K562 (cell line): Measurements from ENCODE around the gene TIPARP. TPM values are rescaled to one million over a fixed set of nuclear protein-coding genes. Genes with fewer than 3 reads are reported as not detected.

ENCODE experiments used
- ATAC-seq: fragments of 200-7000 bp; cut with Tn5 transposase; 3 replicates; pipeline ENCODE4 v1.9.1; 2020; ENCODE audit warnings: moderate library complexity
- BruUV-seq: library from RNA; stranded (reverse); fragments of 400-500 nt; replicated peaks from 2 replicates; lab custom pipeline; 2021; lab: Mats Ljungman, UMichigan
- CTCF ChIA-PET: fragments of 300-600 bp; formaldehyde crosslinking; extraction: SDS; loops from one replicate; lab custom pipeline; 2021; ENCODE audit warnings: low intra/inter-chr PET ratio; lab: Yijun Ruan, JAX
- POLR2A ChIA-PET: fragments of 300-600, 350-650 bp; sonication (Branson Sonifier 250); formaldehyde crosslinking; extraction: SDS; loops from one replicate; lab custom pipeline; 2021; ENCODE audit warnings: antibody characterized with exemption, inconsistent platforms; lab: Yijun Ruan, JAX
- DNase-seq, 4 experiments: peaks; one replicate each; pipeline versions ENCODE4 v3.0.0 to v3.0.0-alpha.2; 2011 to 2018; ENCODE audit warnings: low spot score in 3 of 4, mixed read lengths in 3 of 4; ENCODE audit errors: extremely low read depth in 1 of 4
- FAIRE-seq: peaks from 2 replicates; lab custom pipeline; 2011; peaks lifted over from hg19 to GRCh38; lab: Jason Lieb, UNC
- H2AFZ ChIP-seq: 2 replicates; pipeline ENCODE4 v1.6.0; 2011; ENCODE audit warnings: low read depth, low read length, control low read depth, inconsistent platforms
- H3K27ac ChIP-seq: fragments of 200-600 bp; 3 replicates; pipeline ENCODE4 v1.8.0; 2011; ENCODE audit warnings: low read depth, mild to moderate bottlenecking, control low read depth, inconsistent platforms, low read length, moderate library complexity, mixed read lengths; ENCODE audit errors: extremely low read depth
- H3K27me3 ChIP-seq, 2 experiments: fragments of 300-600 bp in 1 of 2; 2 replicates in 1 of 2; 3 replicates in 1 of 2; pipeline versions ENCODE4 v1.6.0 to v1.8.0; 2011; ENCODE audit warnings: inconsistent platforms in 2 of 2, low read length in 2 of 2, mild to moderate bottlenecking in 1 of 2, mixed read lengths in 1 of 2, moderate library complexity in 1 of 2; ENCODE audit not compliant: control insufficient read depth in 2 of 2, insufficient read depth in 2 of 2
- H3K36me3 ChIP-seq: fragments of 300-600 bp; 3 replicates; pipeline ENCODE4 v1.8.0; 2011; ENCODE audit warnings: mild to moderate bottlenecking, low read length, inconsistent platforms; ENCODE audit not compliant: control insufficient read depth, insufficient read depth
- H3K4me1 ChIP-seq, 2 experiments: fragments of 200-600 bp in 1 of 2; replicated peaks in 1 of 2; 2 replicates in 1 of 2; 3 replicates in 1 of 2; pipeline versions ENCODE4 v1.5.1 to v1.8.0; 2011; ENCODE audit warnings: inconsistent platforms in 2 of 2, low read length in 2 of 2, mild to moderate bottlenecking in 1 of 2, mixed read lengths in 1 of 2, moderate library complexity in 1 of 2; ENCODE audit not compliant: control insufficient read depth in 2 of 2, insufficient read depth in 2 of 2
- H3K4me2 ChIP-seq: 2 replicates; pipeline ENCODE4 v1.6.1; 2011; ENCODE audit warnings: low read length, control low read depth, inconsistent platforms, mixed read lengths; ENCODE audit not compliant: insufficient read depth
- H3K4me3 ChIP-seq: fragments of 200-600 bp; sonication (generic), shearing (Covaris generic); 2 replicates; pipeline ENCODE4 v1.5.1; 2016; ENCODE audit warnings: control low read depth, inconsistent platforms
- H3K79me2 ChIP-seq: fragments of 200-600 bp; 3 replicates; pipeline ENCODE4 v1.8.0; 2011; ENCODE audit warnings: low read length, inconsistent platforms; ENCODE audit not compliant: control insufficient read depth, insufficient read depth
- H3K9ac ChIP-seq, 2 experiments: 2 replicates each; pipeline versions ENCODE4 v1.6.0 to v1.6.1; 2011; ENCODE audit warnings: low read depth in 2 of 2, low read length in 2 of 2, control low read depth in 1 of 2, inconsistent platforms in 1 of 2, mild to moderate bottlenecking in 1 of 2, mixed read lengths in 1 of 2; ENCODE audit not compliant: insufficient read depth in 1 of 2
- H3K9me1 ChIP-seq: one replicate; pipeline ENCODE4 v1.6.0; 2011; ENCODE audit warnings: inconsistent platforms, mild to moderate bottlenecking, low read length, moderate library complexity; ENCODE audit not compliant: control insufficient read depth, insufficient read depth
- H3K9me3 ChIP-seq: replicated peaks from 2 replicates; pipeline ENCODE4 v1.5.1; 2011; ENCODE audit warnings: low read depth, low read length, inconsistent platforms; ENCODE audit not compliant: control insufficient read depth, insufficient read depth
- H4K20me1 ChIP-seq: replicated peaks from 2 replicates; pipeline ENCODE4 v1.6.1; 2011; ENCODE audit warnings: low read length, inconsistent platforms, mixed read lengths; ENCODE audit not compliant: control insufficient read depth, insufficient read depth
- FOXJ3 ChIP-seq: sonication (generic); formaldehyde crosslinking; IDR thresholded peaks from 2 replicates; pipeline ENCODE4 v1.4.0; 2020; ENCODE audit warnings: mild to moderate bottlenecking, missing genetic modification reagents
- FOXP4 ChIP-seq: sonication (generic); formaldehyde crosslinking; IDR thresholded peaks from 2 replicates; pipeline ENCODE4 v1.8.0; 2022; ENCODE audit warnings: mild to moderate bottlenecking, missing genetic modification reagents, borderline replicate concordance
- GABPB2 ChIP-seq: fragments of 250-450 bp; sonication (Bioruptor Pico); conservative IDR thresholded peaks from 2 replicates; pipeline ENCODE4 v1.5.1; 2021; ENCODE audit warnings: mild to moderate bottlenecking
- NELFE ChIP-seq: IDR thresholded peaks from 2 replicates; pipeline ENCODE4 v1.6.1; 2011; ENCODE audit warnings: mild to moderate bottlenecking; ENCODE audit not compliant: insufficient read depth, insufficient read length
- NFIC ChIP-seq: fragments of 450-650 bp; IDR thresholded peaks from 2 replicates; pipeline ENCODE4 v1.6.1; 2017; ENCODE audit warnings: mild to moderate bottlenecking, inconsistent platforms
- NFXL1 ChIP-seq: fragments of 450-650 bp; formaldehyde crosslinking; IDR thresholded peaks from 2 replicates; pipeline ENCODE4 v1.4.0; 2021; ENCODE audit warnings: mild to moderate bottlenecking
- PHB2 ChIP-seq: fragments of 450-650 bp; IDR thresholded peaks from 2 replicates; pipeline ENCODE4 v1.6.1; 2017; ENCODE audit warnings: low read depth
- RBM22 ChIP-seq: fragments of 200-400 bp; formaldehyde crosslinking; IDR thresholded peaks from 2 replicates; pipeline ENCODE4 v1.6.1; 2018; ENCODE audit warnings: low read length, low read depth; ENCODE audit not compliant: poor library complexity, severe bottlenecking
- RFX1 ChIP-seq: fragments of 450-650 bp; IDR thresholded peaks from 2 replicates; pipeline ENCODE4 v1.6.1; 2016; ENCODE audit warnings: mild to moderate bottlenecking, moderate library complexity
- SNIP1 ChIP-seq: fragments of 450-650 bp; IDR thresholded peaks from 2 replicates; pipeline ENCODE4 v1.7.1; 2017; ENCODE audit warnings: low read depth, mild to moderate bottlenecking
- TCF7 ChIP-seq: sonication (generic); IDR thresholded peaks from 2 replicates; pipeline ENCODE4 v1.6.1; 2016; ENCODE audit warnings: antibody characterized with exemption, borderline replicate concordance
- ZBTB1 ChIP-seq: sonication (generic); formaldehyde crosslinking; IDR thresholded peaks from 2 replicates; pipeline ENCODE4 v1.8.1; 2023; ENCODE audit warnings: missing genetic modification reagents, low read depth, mild to moderate bottlenecking, borderline replicate concordance
- ZBTB49 ChIP-seq: sonication (generic); formaldehyde crosslinking; IDR thresholded peaks from 2 replicates; pipeline ENCODE4 v1.8.0; 2022; ENCODE audit warnings: missing genetic modification reagents, mild to moderate bottlenecking, borderline replicate concordance
- ZMIZ1 ChIP-seq, 2 experiments: fragments of 150-350 bp in 1 of 2; IDR thresholded peaks; 2 replicates each; pipeline ENCODE4 v1.6.1; 2012 to 2016; ENCODE audit warnings: low read depth in 2 of 2, low read length in 2 of 2, mild to moderate bottlenecking in 1 of 2, moderate library complexity in 1 of 2
- ZNF316 ChIP-seq: fragments of 450-650 bp; IDR thresholded peaks from 2 replicates; pipeline ENCODE4 v1.6.1; 2016
- WGBS: fragments of 100-300 bp; shearing (Covaris generic); methylation state at CpG from one replicate; pipeline ENCODE4 v1.1.6; 2016; ENCODE audit warnings: low coverage, mixed read lengths; ENCODE audit not compliant: insufficient coverage; ENCODE audit errors: missing lambda C conversion rate; 5-methylcytosine and 5-hydroxymethylcytosine counted together
- in situ Hi-C: fragments of 300-500 bp; cut with MboI; formaldehyde crosslinking; loops from 4 replicates; pipeline ENCODE4 v1.15.0; 2018; ENCODE audit warnings: inconsistent platforms, mixed read lengths
- intact Hi-C: fragments of 100-400 bp; cut with micrococcal nuclease; formaldehyde crosslinking; loops from 2 replicates; pipeline ENCODE4 v1.14.2; 2022
- polyA plus RNA-seq, 8 experiments: library from polyadenylated mRNA; depleted of rRNA in 4 of 8; stranded (reverse) in 5 of 8; unstranded in 3 of 8; fragments of >200 nt; fragmentation: Nextera tagmentation in 2 of 8; fragmentation: Illumina TruSeq in 1 of 8; extraction: Ambion mirVana in 2 of 8; extraction: Trizol in 1 of 8; gene quantifications; 2 replicates each; pipeline versions ENCODE4 v1.2.1 to v1.2.3, GENCODE V29; 2011 to 2014; ENCODE audit warnings: inconsistent platforms in 1 of 8, missing spikeins in 1 of 8
- total RNA-seq, 7 experiments: library from RNA; depleted of rRNA in 6 of 7; stranded (reverse); fragments of >200 nt in 6 of 7; fragmentation: Illumina TruSeq in 2 of 7; extraction: Trizol in 2 of 7; gene quantifications; 2 replicates each; pipeline versions ENCODE4 v1.2.1 to v1.2.3, GENCODE V29; 2011 to 2021; ENCODE audit warnings: low replicate concordance in 1 of 7

The TIPARP gene
- total and polyA plus RNA-seq, 9 of the 15 experiments (the other 6 are each of a cell fraction or from before 2014, with no cell fraction given) = 2.4 to 29.4 (median 15.1) TPM

GRCh38 chr3:156632601-156633000, 41.8 kb upstream of the TIPARP start:
- Histone ChIP-seq H3K79me2 (no peaks in the 10 kb centered on the region), H3K9ac (no peak overlapping the region), H3K27ac (no peak overlapping the region), H3K27me3 (no peaks in the 10 kb centered on the region; a peak in 1 of 5 replicates), H3K9me3 (no peaks in the 10 kb centered on the region), H3K4me2 (no peak overlapping the region), H3K9me1 (no peaks in the 10 kb centered on the region), H3K36me3 (no peaks in the 10 kb centered on the region), H3K4me1 (peaks cover 0 to 15% of the 10 kb centered on the region in 2 experiments; a peak in 4 of 5 replicates), H2AFZ (0 out of 2 replicates have a peak overlapping the region, but pooled peaks have one; percentile 1), H3K4me3 (no peak overlapping the region), H4K20me1 (no peaks in the 10 kb centered on the region)
- DNase-seq (no peak), ATAC-seq (peak; percentile 15; the same call in 1 of the 3 replicates), FAIRE-seq (no peak)
- BruUV-seq = no TSS peak
- in situ Hi-C loops (no loop called here), intact Hi-C loops (no loop called here)
- CTCF ChIA-PET = no interaction called here
- no peak for TF ChIP-seq SNIP1
- TF ChIP-seq GABPB2 (CRISPR knock-in tag) = no peak
- TF ChIP-seq RFX1 = 0 out of 2 replicates have a peak, but pooled peaks have one; percentile 25
- TF ChIP-seq ZBTB1 (CRISPR knock-in tag) = no peak
- no peak for TF ChIP-seq TCF7
- no peak for TF ChIP-seq ZNF316
- TF ChIP-seq PHB2 = no peak
- TF ChIP-seq RBM22 = no peak
- no peak for TF ChIP-seq ZBTB49
- no peak for TF ChIP-seq NFXL1 (CRISPR knock-in tag)
- no peak for TF ChIP-seq FOXJ3 (CRISPR knock-in tag)
- no peak for TF ChIP-seq FOXP4 (CRISPR knock-in tag)
- TF ChIP-seq NELFE = no peak
- TF ChIP-seq NFIC = peak; percentile 42; the same call in 1 of the 2 replicates
- TF ChIP-seq ZMIZ1 (IDR thresholded peaks at IDR 0.05; ENCODE audit: low read depth in 2 of 2, low read length in 2 of 2) = no peak
- 45% methylated on average over 4 of the region's 4 CpGs for WGBS
- POLR2A ChIA-PET = interaction anchor here (1.0 kb wide), 1 partner anchor 10 kb away, joined by 3 read pairs; no protein-coding TSS in a partner anchor
